NCI-H1694 treated with DMSO at 0.1 percent for 48 hours (cell line): ENCODE results near the gene SETMAR.

Experiments
- DNase-seq: peaks from one replicate; lab custom pipeline; 2025; lab: John Stamatoyannopoulos, UW

The SETMAR gene

GRCh38 chr3:4351164-4351855 is 48.1 kb downstream of the SETMAR start:
- DNase-seq = no peak

DNA sequence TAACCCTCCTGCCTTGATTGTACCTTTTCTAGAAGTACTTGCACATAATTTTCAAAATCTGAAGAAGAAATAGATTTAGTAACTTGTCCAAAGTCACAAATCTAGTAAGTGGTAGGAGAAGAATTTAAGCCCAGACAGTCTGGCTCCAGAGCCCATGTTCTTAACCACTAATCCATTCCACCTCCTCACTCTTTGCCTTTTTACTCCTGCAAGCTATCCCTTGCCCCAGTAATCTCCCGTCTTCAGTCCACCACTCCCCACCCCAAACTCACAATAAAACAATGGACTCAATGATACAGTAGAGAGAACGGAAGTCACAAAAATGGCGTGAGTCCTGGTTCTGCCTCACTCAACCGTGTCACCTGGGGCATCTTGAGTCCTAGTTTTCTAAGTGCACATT is 48.7 kb downstream of the SETMAR start:
- no peak for DNase-seq

GRCh38 chr3:4355401-4356219 is 52.4 kb downstream of the SETMAR start:
- no peak for DNase-seq

GRCh38 chr3:4356220-4356540 is 53.0 kb downstream of the SETMAR start:
- no peak for DNase-seq

DNA sequence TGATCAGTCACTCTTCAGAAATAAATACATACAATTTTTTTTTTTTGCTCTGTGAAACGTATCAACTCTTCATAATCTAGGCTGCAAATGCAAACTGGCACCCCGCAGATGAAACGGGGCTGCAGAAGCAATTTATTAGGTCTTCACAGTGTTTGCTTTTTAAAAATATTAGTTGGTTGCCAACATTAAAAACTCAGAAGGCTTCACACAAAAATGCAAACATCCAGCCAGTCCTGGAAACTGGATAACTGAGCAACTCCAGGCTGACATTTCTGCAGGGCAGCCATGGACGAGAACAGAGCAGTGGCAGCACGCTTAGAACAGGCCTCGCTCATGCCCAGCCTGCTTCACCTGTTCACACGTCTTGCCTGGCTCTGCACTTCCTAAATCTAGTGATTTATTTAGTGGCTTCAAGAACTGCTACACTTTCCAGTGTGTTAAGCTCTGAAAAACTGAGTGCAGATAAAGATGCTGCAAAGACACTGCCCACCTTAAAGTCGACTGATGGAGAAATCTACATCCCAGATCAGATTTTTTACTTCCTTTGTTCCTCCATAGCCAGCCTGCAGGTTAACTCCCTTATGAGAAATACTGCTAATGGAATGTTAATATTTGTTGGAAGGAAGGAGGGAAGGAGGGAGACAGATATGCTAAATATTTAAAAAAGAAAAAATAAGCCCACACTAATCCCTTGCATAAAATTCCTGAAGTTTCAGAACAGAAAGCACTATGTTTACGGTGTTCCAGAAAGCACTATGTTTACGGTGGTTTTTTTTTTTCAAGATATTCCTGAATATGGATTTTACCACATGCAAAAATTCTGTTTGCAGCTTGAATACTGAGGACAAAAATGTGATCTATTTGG is 53.6 kb downstream of the SETMAR start:
- no peak for DNase-seq

DNA sequence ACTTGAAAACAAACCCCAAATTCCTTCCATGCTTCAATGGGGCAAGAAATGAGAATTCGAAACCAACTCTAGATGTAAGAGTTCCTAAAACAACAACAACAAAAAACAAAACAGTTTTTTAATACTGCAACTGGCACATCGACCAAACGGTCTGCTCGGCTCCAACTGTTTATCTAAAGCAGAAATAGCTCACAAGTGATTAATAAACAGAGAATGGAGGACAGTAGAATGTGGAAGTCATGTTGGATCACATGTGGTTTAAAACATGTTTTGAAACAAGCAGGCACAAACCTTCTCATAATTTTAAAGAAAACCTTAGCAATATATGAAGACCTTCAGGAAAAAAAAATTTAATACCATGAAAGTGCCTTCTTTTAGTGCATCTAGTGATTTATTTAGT is 55.1 kb downstream of the SETMAR start:
- DNase-seq = no peak

DNA sequence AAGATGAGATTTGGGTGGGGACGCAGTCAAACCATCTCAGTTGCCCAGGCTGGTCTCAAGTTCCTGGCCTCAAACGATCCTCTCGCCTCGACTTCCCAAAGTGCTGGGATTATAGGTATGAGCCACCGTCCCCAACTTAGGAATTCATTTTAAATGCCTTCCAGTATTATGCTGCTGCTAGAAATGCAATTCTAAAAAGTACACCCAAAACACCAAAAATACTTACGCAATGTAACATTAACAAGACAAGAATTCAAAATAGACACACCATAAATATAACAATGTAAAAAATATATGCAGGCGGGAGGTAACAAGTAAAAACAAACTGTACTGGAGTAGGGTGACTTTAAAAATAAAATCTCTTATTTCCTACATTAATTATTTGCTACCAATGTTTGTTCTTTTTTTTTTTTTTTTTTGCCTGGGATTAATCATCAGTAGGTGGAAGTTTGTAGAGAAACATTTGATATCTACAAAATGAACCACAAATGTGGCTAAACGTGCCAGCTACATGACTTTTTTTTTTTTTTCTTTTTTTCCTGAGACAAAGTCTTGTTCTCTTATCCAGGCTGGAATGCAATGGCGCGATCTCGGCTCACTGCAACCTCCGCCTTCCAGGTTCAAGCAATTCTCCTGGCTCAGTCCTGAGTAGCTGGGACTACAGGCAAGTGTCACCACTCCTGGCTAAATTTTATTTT is 56.8 kb downstream of the SETMAR start:
- no peak for DNase-seq

- no peak for DNase-seq
Measured at GRCh38 chr3:4360817-4361216, 57.6 kb downstream of the SETMAR start.

DNA sequence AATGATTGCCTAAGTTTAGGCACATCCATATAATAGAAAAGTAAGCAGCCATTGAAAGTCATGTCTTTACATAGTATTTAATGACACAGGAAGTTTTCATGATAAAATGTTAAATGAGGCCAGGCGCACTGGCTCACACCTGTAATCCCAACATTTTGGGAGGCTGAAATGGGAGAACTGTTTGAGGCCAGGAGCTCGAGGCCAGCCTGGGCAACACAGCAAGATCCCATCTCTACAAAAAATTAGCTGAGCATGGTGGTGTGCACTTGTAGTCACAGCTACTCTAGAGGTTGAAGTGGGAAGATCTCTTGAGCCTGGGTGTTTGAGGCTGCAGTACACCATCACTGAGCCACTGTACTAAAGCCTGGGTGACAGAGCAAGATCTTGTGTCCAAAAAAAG is 59.4 kb downstream of the SETMAR start:
- DNase-seq = no peak
